H1 (cell line): ENCODE results near the gene ADAMTS15. TPM values are rescaled to one million over a fixed set of nuclear protein-coding genes. Genes with fewer than 3 reads are reported as not detected.

Source experiments
- CTCF ChIA-PET: fragments of 300-600 bp; sonication (Branson Sonifier 250); formaldehyde crosslinking; loops from one replicate; lab custom pipeline; 2021; ENCODE audit not compliant: partially characterized antibody; lab: Charles Lee
- POLR2A ChIA-PET: fragments of 300-600 bp; sonication (Branson Sonifier 250); formaldehyde crosslinking; loops from one replicate; lab custom pipeline; 2021; ENCODE audit warnings: inconsistent platforms; ENCODE audit not compliant: partially characterized antibody; lab: Charles Lee
- DNase-seq, 2 experiments: peaks; one replicate each; pipeline versions ENCODE4 v3.0.0 to v3.0.0-alpha.2; 2010 to 2022; ENCODE audit warnings: low spot score in 2 of 2, low read depth in 1 of 2, mixed read lengths in 1 of 2
- FAIRE-seq: peaks from 2 replicates; lab custom pipeline; 2011; peaks lifted over from hg19 to GRCh38; lab: Jason Lieb, UNC
- H2AFZ ChIP-seq: 2 replicates; pipeline ENCODE4 v1.8.1; 2012; ENCODE audit warnings: low read length, inconsistent platforms
- H2AK5ac ChIP-seq: 2 replicates; pipeline ENCODE4 v1.6.1; 2013; ENCODE audit warnings: low read depth, low read length
- H2BK120ac ChIP-seq: replicated peaks from 2 replicates; pipeline ENCODE3; 2013; ENCODE audit warnings: low read depth, low read length, inconsistent platforms
- H2BK12ac ChIP-seq: 2 replicates; pipeline ENCODE4 v1.6.1; 2013; ENCODE audit warnings: low read depth, low read length
- H2BK15ac ChIP-seq: 2 replicates; pipeline ENCODE4 v1.6.1; 2013; ENCODE audit warnings: low read length
- H2BK20ac ChIP-seq: 2 replicates; pipeline ENCODE4 v1.6.1; 2013; ENCODE audit warnings: low read length
- H2BK5ac ChIP-seq: 2 replicates; pipeline ENCODE4 v1.6.1; 2013; ENCODE audit warnings: low read depth, low read length
- H3K14ac ChIP-seq: 2 replicates; pipeline ENCODE4 v1.6.1; 2013; ENCODE audit warnings: inconsistent platforms; ENCODE audit not compliant: insufficient read length
- H3K18ac ChIP-seq: 2 replicates; pipeline ENCODE4 v1.6.1; 2013; ENCODE audit warnings: low read length; ENCODE audit errors: extremely low read depth
- H3K23ac ChIP-seq: 2 replicates; pipeline ENCODE4 v1.6.1; 2013; ENCODE audit warnings: inconsistent platforms; ENCODE audit not compliant: insufficient read length
- H3K23me2 ChIP-seq: 2 replicates; pipeline ENCODE4 v1.6.1; 2013; ENCODE audit warnings: low read depth, low read length
- H3K27ac ChIP-seq: 2 replicates; pipeline ENCODE4 v1.6.1; 2011; ENCODE audit warnings: low read depth, low read length, inconsistent platforms
- H3K27me3 ChIP-seq, 4 experiments: replicated peaks in 1 of 4; 1 replicate in 1 of 4; 2 replicates in 3 of 4; pipeline versions ENCODE4 v1.6.1 to v1.8.1; 2011 to 2013; ENCODE audit warnings: low read length in 3 of 4, mild to moderate bottlenecking in 3 of 4, inconsistent platforms in 2 of 4, mixed read lengths in 2 of 4, moderate library complexity in 1 of 4; ENCODE audit not compliant: control insufficient read depth in 3 of 4, insufficient read depth in 3 of 4; ENCODE audit errors: extremely low read depth in 1 of 4
- H3K36me3 ChIP-seq, 4 experiments: 2 replicates each; pipeline versions ENCODE4 v1.6.1 to v1.8.1; 2011 to 2013; ENCODE audit warnings: mild to moderate bottlenecking in 4 of 4, low read length in 3 of 4, moderate library complexity in 2 of 4, control low read depth in 1 of 4, inconsistent platforms in 1 of 4; ENCODE audit not compliant: insufficient read depth in 4 of 4, control insufficient read depth in 2 of 4
- H3K4ac ChIP-seq: replicated peaks from 2 replicates; pipeline ENCODE3; 2013; ENCODE audit warnings: low read length, low read depth, mixed read lengths, inconsistent platforms; ENCODE audit not compliant: insufficient read length
- H3K4me1 ChIP-seq, 4 experiments: replicated peaks in 1 of 4; 1 replicate in 1 of 4; 2 replicates in 3 of 4; pipeline versions ENCODE4 v1.6.1 to v1.8.1; 2011 to 2013; ENCODE audit warnings: low read length in 3 of 4, inconsistent platforms in 2 of 4, mixed read lengths in 1 of 4; ENCODE audit not compliant: insufficient read depth in 4 of 4, control insufficient read depth in 3 of 4
- H3K4me2 ChIP-seq, 2 experiments: 2 replicates each; pipeline versions ENCODE4 v1.6.1 to v1.8.1; 2011 to 2013; ENCODE audit warnings: low read depth in 2 of 2, low read length in 2 of 2, control low read depth in 1 of 2, inconsistent platforms in 1 of 2, mild to moderate bottlenecking in 1 of 2; ENCODE audit not compliant: insufficient read depth in 1 of 2
- H3K4me3 ChIP-seq, 4 experiments: fragments of 200-600, 300-600 bp in 1 of 4; sonication (generic), shearing (Covaris generic), sonication (Bioruptor Twin) in 1 of 4; 2 replicates each; pipeline versions ENCODE4 v1.5.1 to v1.8.1; 2011 to 2016; ENCODE audit warnings: low read length in 4 of 4, low read depth in 3 of 4, control low read depth in 2 of 4, inconsistent platforms in 2 of 4, mild to moderate bottlenecking in 2 of 4, mixed read lengths in 1 of 4, moderate library complexity in 1 of 4; ENCODE audit not compliant: insufficient read depth in 2 of 4; ENCODE audit errors: extremely low read depth in 1 of 4
- H3K56ac ChIP-seq: replicated peaks from 2 replicates; pipeline ENCODE3; 2013; ENCODE audit warnings: low read depth, mild to moderate bottlenecking, mixed read lengths, low read length, inconsistent platforms; ENCODE audit not compliant: insufficient read length
- H3K79me1 ChIP-seq: 2 replicates; pipeline ENCODE4 v1.6.1; 2013; ENCODE audit warnings: low read depth, low read length, control low read depth
- H3K79me2 ChIP-seq, 2 experiments: 2 replicates each; pipeline versions ENCODE4 v1.6.1 to v1.8.1; 2012 to 2013; ENCODE audit warnings: low read length in 2 of 2, mild to moderate bottlenecking in 2 of 2, inconsistent platforms in 1 of 2; ENCODE audit not compliant: insufficient read depth in 2 of 2, control insufficient read depth in 1 of 2
- H3K9ac ChIP-seq, 4 experiments: replicated peaks in 1 of 4; 1 replicate in 1 of 4; 2 replicates in 3 of 4; pipeline versions ENCODE4 v1.6.1 to v1.8.1; 2011 to 2013; ENCODE audit warnings: low read depth in 3 of 4, low read length in 3 of 4, control low read depth in 2 of 4, mild to moderate bottlenecking in 2 of 4, moderate library complexity in 2 of 4, inconsistent platforms in 1 of 4; ENCODE audit errors: extremely low read depth in 1 of 4
- H3K9me3 ChIP-seq, 2 experiments: 2 replicates each; pipeline versions ENCODE4 v1.6.1 to v1.8.1; 2012 to 2013; ENCODE audit warnings: mild to moderate bottlenecking in 2 of 2, moderate library complexity in 2 of 2, control low read depth in 1 of 2, inconsistent platforms in 1 of 2, low read depth in 1 of 2, low read length in 1 of 2, mixed read lengths in 1 of 2; ENCODE audit not compliant: insufficient read depth in 2 of 2
- H4K20me1 ChIP-seq, 2 experiments: replicated peaks in 1 of 2; 2 replicates each; pipeline versions ENCODE3 to v1.8.1; 2011 to 2013; ENCODE audit warnings: inconsistent platforms in 2 of 2, low read length in 2 of 2, mild to moderate bottlenecking in 1 of 2; ENCODE audit not compliant: insufficient read depth in 2 of 2, control insufficient read depth in 1 of 2
- H4K5ac ChIP-seq: 2 replicates; pipeline ENCODE4 v1.6.1; 2013; ENCODE audit warnings: low read length, low read depth, mixed read lengths, inconsistent platforms; ENCODE audit not compliant: insufficient read length
- H4K8ac ChIP-seq: 2 replicates; pipeline ENCODE4 v1.8.0; 2013; ENCODE audit warnings: mild to moderate bottlenecking, moderate library complexity, low read length, inconsistent platforms; ENCODE audit not compliant: insufficient read depth; ENCODE audit errors: extremely low read depth
- H4K91ac ChIP-seq: replicated peaks from 2 replicates; pipeline ENCODE3; 2013; ENCODE audit warnings: low read length, mixed read lengths, inconsistent platforms; ENCODE audit not compliant: insufficient read length
- BACH1 ChIP-seq: IDR thresholded peaks from 2 replicates; pipeline ENCODE4 v1.6.1; 2012; ENCODE audit warnings: low read length, improper control_type of control experiment
- CHD2 ChIP-seq: IDR thresholded peaks from 2 replicates; pipeline ENCODE4 v1.6.1; 2012; ENCODE audit warnings: low read length, improper control_type of control experiment
- CTBP2 ChIP-seq: IDR thresholded peaks from 2 replicates; pipeline ENCODE4 v1.7.0; 2011; ENCODE audit warnings: borderline replicate concordance, mild to moderate bottlenecking, moderate library complexity, mixed read lengths, low read length; ENCODE audit not compliant: insufficient read depth, insufficient read length
- EZH2 ChIP-seq: fragments of 200-600 bp; sonication (generic); IDR thresholded peaks from 2 replicates; pipeline ENCODE4 v1.7.1; 2012; ENCODE audit warnings: low read depth, mild to moderate bottlenecking, moderate library complexity, low read length, inconsistent platforms; ENCODE audit not compliant: severe bottlenecking
- FOSL1 ChIP-seq: IDR thresholded peaks from 2 replicates; pipeline ENCODE4 v1.6.1; 2011; ENCODE audit warnings: mild to moderate bottlenecking, low read depth, low read length, moderate library complexity; ENCODE audit not compliant: insufficient read depth
- HDAC6 ChIP-seq: IDR thresholded peaks from one replicate; pipeline ENCODE4 v1.7.1; 2012; ENCODE audit warnings: low read depth, mild to moderate bottlenecking, inconsistent platforms, low read length, moderate library complexity
- JUN ChIP-seq: IDR thresholded peaks from 2 replicates; pipeline ENCODE4 v1.6.1; 2011; ENCODE audit warnings: low read depth, mild to moderate bottlenecking, improper control_type of control experiment, low read length
- KDM5A ChIP-seq: fragments of 200-600 bp; IDR thresholded peaks from 2 replicates; pipeline ENCODE4 v1.7.1; 2012; ENCODE audit warnings: mild to moderate bottlenecking, low read length, inconsistent platforms, mixed read lengths
- SAP30 ChIP-seq: fragments of 300-600 bp; sonication (generic); IDR thresholded peaks from 2 replicates; pipeline ENCODE4 v1.7.1; 2012; ENCODE audit warnings: low read length, moderate library complexity, mild to moderate bottlenecking, inconsistent platforms; ENCODE audit not compliant: insufficient read depth, insufficient replicate concordance
- SP4 ChIP-seq: IDR thresholded peaks from 2 replicates; pipeline ENCODE4 v1.6.1; 2012; ENCODE audit warnings: low read length, inconsistent platforms
- WGBS, 2 experiments: shearing (Covaris generic) in 1 of 2; methylation state at CpG; one replicate each; pipeline versions ENCODE4 v1.1.6 to v1.1.7; 2013 to 2015; ENCODE audit warnings: low lambda C conversion rate in 2 of 2, mixed read lengths in 2 of 2, inconsistent platforms in 1 of 2, low coverage in 1 of 2, missing lambda C conversion rate in 1 of 2; ENCODE audit not compliant: insufficient replicate concordance in 2 of 2, insufficient coverage in 1 of 2, insufficient read length in 1 of 2; ENCODE audit errors: extremely low coverage in 1 of 2, missing lambda C conversion rate in 1 of 2; 5-methylcytosine and 5-hydroxymethylcytosine counted together
- polyA plus RNA-seq, 7 experiments: library from polyadenylated mRNA; depleted of rRNA in 3 of 7; stranded (reverse) in 5 of 7; unstranded in 2 of 7; fragments of >200 nt in 5 of 7; fragments of 200-250 nt in 2 of 7; gene quantifications; 1 replicate in 5 of 7; 2 replicates in 1 of 7; 4 replicates in 1 of 7; pipeline versions ENCODE4 v1.2.1 to v1.2.3, GENCODE V29; 2011 to 2013; ENCODE audit warnings: missing spikeins in 2 of 7, mixed read lengths in 2 of 7
- total RNA-seq: library from RNA; stranded (reverse); fragmentation: NEBNext Ultra II Directional; extraction: Animal tissue kit (Norgen Biotek cat#: 25700); gene quantifications from 2 replicates; pipeline ENCODE4 v1.2.1, GENCODE V29; 2021
- TF ChIP-seq, protein P1 (sequence below): IDR thresholded peaks from 2 replicates; pipeline ENCODE4 v1.6.1; 2011; ENCODE audit warnings: low read length, improper control_type of control experiment

Gene ADAMTS15
- total and polyA plus RNA-seq, 2 of the 8 experiments (the other 6 are each of a cell fraction or from before 2014, with no cell fraction given): 1.7 to 4.7 TPM

GRCh38 chr11:130433357-130433756 lies 15.1 kb upstream of the ADAMTS15 start:
- POLR2A ChIA-PET: interaction anchor here (0.9 kb wide), 1 partner anchor 460 kb away, joined by 3 read pairs; no protein-coding TSS in a partner anchor
- H3K36me3 ChIP-seq: no peaks in the 10 kb centered on the region

More at GRCh38 chr11:130433357-130433756, 15.1 kb upstream of the ADAMTS15 start:
- H3K4me1 ChIP-seq: peaks cover 0 to 10% (median 5%) of the 10 kb centered on the region in 4 experiments; a peak in 6 of 7 replicates
- H3K4me3 ChIP-seq: no peak overlapping the region
- no peak overlapping the region for H2BK15ac ChIP-seq
- H2BK20ac ChIP-seq: no peak overlapping the region
- H2BK5ac ChIP-seq: no peak overlapping the region
- TF ChIP-seq CHD2 (no peak), KDM5A (no peak), SAP30 (no peak), FOSL1 (no peak), EZH2 (no peak), HDAC6 (no peak), CTBP2 (no peak), JUN (no peak), BACH1 (no peak), SP4 (no peak)
- TF ChIP-seq, protein P1, sequence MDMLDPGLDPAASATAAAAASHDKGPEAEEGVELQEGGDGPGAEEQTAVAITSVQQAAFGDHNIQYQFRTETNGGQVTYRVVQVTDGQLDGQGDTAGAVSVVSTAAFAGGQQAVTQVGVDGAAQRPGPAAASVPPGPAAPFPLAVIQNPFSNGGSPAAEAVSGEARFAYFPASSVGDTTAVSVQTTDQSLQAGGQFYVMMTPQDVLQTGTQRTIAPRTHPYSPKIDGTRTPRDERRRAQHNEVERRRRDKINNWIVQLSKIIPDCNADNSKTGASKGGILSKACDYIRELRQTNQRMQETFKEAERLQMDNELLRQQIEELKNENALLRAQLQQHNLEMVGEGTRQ: no peak
- TF ChIP-seq, all 59 proteins: peak for 0
- Histone ChIP-seq H3K27ac (no peak overlapping the region), H4K5ac (no peak overlapping the region), H3K9me3 (no peaks in the 10 kb centered on the region), H3K4ac (no peak overlapping the region), H3K27me3 (peaks cover 0 to 22% (median 19%) of the 10 kb centered on the region in 4 experiments; a peak in 6 of 7 replicates), H3K23ac (no peak overlapping the region), H2AFZ (no peak overlapping the region), H3K56ac (no peak overlapping the region), H3K18ac (no peak overlapping the region), H3K23me2 (peaks cover 7% of the 10 kb centered on the region), H3K14ac (no peak overlapping the region), H3K79me1 (no peaks in the 10 kb centered on the region), H2AK5ac (no peak overlapping the region), H4K20me1 (no peaks in the 10 kb centered on the region), H3K79me2 (no peaks in the 10 kb centered on the region), H3K9ac (no peak overlapping the region), H4K8ac (no peak overlapping the region), H2BK120ac (no peak overlapping the region), H4K91ac (no peak overlapping the region), H2BK12ac (0 out of 2 replicates have a peak overlapping the region, but pooled peaks have one; percentile 23), H3K4me2 (no peak overlapping the region)
- CTCF ChIA-PET: interaction anchor here (0.7 to 21.7 kb wide), 26 partner anchors 11 to 484 kb away, joined by 3 to 521 read pairs (median 5); partner anchors contain the start of gene ADAMTS15
- 92% methylated on average over 4 of the region's 4 CpGs; no CpG with 5 or more reads in 1 of the 2 experiments for WGBS, 2 experiments
- FAIRE-seq: no peak
- DNase-seq: no peak
